Kidney (tissue), 14 donors: ENCODE data around the gene THRB. TPM values are rescaled to one million over a fixed set of nuclear protein-coding genes. Genes with fewer than 3 reads are reported as not detected.
A peak's percentile ranks its signal among the peaks of the same experiment; 100 is the strongest.

ENCODE experiments used
- DNase-seq, 5 donors: peaks; one replicate each; pipeline ENCODE4 v3.0.0-alpha.2; 2013 to 2020
- FAIRE-seq: peaks from 2 replicates; lab custom pipeline; 2012; peaks lifted over from hg19 to GRCh38; lab: Jason Lieb, UNC
- H3K27ac ChIP-seq, 2 donors: one replicate each; pipeline ENCODE4 v1.7.0; 2013; ENCODE audit warnings: low read depth in 2 of 2, low read length in 2 of 2, inconsistent platforms in 1 of 2
- H3K27me3 ChIP-seq: one replicate; pipeline ENCODE4 v1.7.1; 2013; ENCODE audit warnings: low read length, inconsistent platforms; ENCODE audit not compliant: control insufficient read depth, insufficient read depth
- H3K36me3 ChIP-seq, 3 donors: one replicate each; pipeline versions ENCODE4 v1.7.0 to v1.7.1; 2013; ENCODE audit warnings: low read length in 3 of 3, control low read depth in 1 of 3, inconsistent platforms in 1 of 3; ENCODE audit not compliant: insufficient read depth in 3 of 3, control insufficient read depth in 2 of 3
- H3K4me1 ChIP-seq, 3 donors: one replicate each; pipeline versions ENCODE4 v1.7.0 to v1.7.1; 2013; ENCODE audit warnings: low read length in 3 of 3, inconsistent platforms in 1 of 3, low read depth in 1 of 3; ENCODE audit not compliant: control insufficient read depth in 2 of 3, insufficient read depth in 2 of 3
- H3K4me3 ChIP-seq, 3 donors: one replicate each; pipeline versions ENCODE4 v1.7.0 to v1.8.1; 2013; ENCODE audit warnings: low read length in 3 of 3, control low read depth in 1 of 3, inconsistent platforms in 1 of 3
- H3K9ac ChIP-seq, 3 donors: one replicate each; pipeline versions ENCODE4 v1.7.0 to v1.7.1; 2013; ENCODE audit warnings: low read length in 3 of 3, control low read depth in 1 of 3, inconsistent platforms in 1 of 3
- H3K9me3 ChIP-seq, 3 donors: one replicate each; pipeline versions ENCODE4 v1.7.0 to v1.7.1; 2013; ENCODE audit warnings: low read length in 3 of 3, control low read depth in 1 of 3, inconsistent platforms in 1 of 3; ENCODE audit not compliant: control insufficient read depth in 2 of 3, insufficient read depth in 1 of 3
- intact Hi-C: fragments of 100-400 bp; cut with DNase I; formaldehyde crosslinking; loops from one replicate; pipeline ENCODE4 v1.11.1; 2022
- polyA plus RNA-seq: library from polyadenylated mRNA; stranded (reverse); fragments of 350-450 nt; fragmentation: Illumina TruSeq; extraction: RNeasy Lipid Tissue Mini Kit (QIAGEN cat#74804); gene quantifications from one replicate; pipeline ENCODE4 v1.2.3, GENCODE V29; 2014; ENCODE audit warnings: low read depth, low replicate concordance; ENCODE audit not compliant: insufficient read depth
- total RNA-seq: library from RNA; stranded (reverse); fragmentation: NEBNext Ultra II Directional; extraction: Animal tissue kit (Norgen Biotek cat#: 25700); gene quantifications from one replicate; pipeline ENCODE4 v1.2.1, GENCODE V29; 2021
- TF ChIP-seq, protein P1 (sequence below): IDR thresholded peaks from 3 replicates; pipeline ENCODE4 v1.5.1; 2012; ENCODE audit warnings: mild to moderate bottlenecking, moderate library complexity, borderline replicate concordance; ENCODE audit not compliant: insufficient read depth; ENCODE audit errors: extremely low read depth
- donor health status: control.
- donor health status: control.
- donor health status: control.
- donor health status: control.
- donor health status: control.
- donor health status: DM: yes; HTN: yes; CAD: no.
- donor health status: Normal renal cell carcinoma (clear cell type).

THRB gene
- total and polyA plus RNA-seq, 2 donors from 2014 or later: 4.5 to 17.2 TPM

GRCh38 chr3:24496529-24497482 is 2.2 kb upstream of the THRB start:
- Histone ChIP-seq H3K27ac (no peak overlapping the region), H3K27me3 (peaks cover 10% of the 10 kb centered on the region), H3K4me3 (no peak overlapping the region), H3K9ac (no peak overlapping the region), H3K9me3 (no peaks in the 10 kb centered on the region), H3K36me3 (no peaks in the 10 kb centered on the region), H3K4me1 (no peaks in the 10 kb centered on the region)
- DNase-seq (peak; percentile 59 to 90 (median 68)), FAIRE-seq (no peak)
- intact Hi-C loops: no loop called here
- TF ChIP-seq, protein P1, sequence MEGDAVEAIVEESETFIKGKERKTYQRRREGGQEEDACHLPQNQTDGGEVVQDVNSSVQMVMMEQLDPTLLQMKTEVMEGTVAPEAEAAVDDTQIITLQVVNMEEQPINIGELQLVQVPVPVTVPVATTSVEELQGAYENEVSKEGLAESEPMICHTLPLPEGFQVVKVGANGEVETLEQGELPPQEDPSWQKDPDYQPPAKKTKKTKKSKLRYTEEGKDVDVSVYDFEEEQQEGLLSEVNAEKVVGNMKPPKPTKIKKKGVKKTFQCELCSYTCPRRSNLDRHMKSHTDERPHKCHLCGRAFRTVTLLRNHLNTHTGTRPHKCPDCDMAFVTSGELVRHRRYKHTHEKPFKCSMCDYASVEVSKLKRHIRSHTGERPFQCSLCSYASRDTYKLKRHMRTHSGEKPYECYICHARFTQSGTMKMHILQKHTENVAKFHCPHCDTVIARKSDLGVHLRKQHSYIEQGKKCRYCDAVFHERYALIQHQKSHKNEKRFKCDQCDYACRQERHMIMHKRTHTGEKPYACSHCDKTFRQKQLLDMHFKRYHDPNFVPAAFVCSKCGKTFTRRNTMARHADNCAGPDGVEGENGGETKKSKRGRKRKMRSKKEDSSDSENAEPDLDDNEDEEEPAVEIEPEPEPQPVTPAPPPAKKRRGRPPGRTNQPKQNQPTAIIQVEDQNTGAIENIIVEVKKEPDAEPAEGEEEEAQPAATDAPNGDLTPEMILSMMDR: peak; percentile 51

DNA sequence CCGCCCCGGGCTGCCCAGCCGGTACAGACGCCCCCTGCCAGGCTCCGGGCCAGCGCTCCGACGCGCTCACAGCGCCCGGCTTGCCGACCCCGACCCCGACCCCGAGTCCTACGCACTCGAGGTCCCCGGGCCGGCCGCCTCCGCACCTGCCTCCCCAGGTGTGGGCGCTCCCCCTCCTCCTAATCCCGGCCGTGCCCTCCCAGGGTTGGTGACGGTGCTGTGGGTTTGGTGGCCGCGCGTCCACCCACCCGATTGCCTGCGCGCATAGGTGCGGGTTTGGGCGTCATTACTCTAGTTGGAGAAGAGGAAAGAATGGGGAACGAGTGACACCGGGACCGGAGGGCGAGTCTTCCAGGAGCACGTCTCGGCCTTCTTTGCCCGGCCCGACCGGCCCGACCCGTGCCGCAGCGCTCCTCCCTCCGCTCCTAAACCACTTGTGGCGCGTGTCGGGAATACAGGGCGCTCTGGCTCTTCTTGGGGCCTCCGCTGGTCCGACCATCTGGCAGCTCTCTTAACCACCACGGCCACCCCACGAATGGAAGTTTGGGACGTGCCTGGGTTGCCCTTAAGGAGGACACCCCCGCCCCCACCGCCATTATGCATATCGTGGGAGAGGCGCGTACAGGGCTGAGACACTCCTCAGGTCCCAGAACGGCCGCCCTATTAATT is 810 bp upstream of the THRB start:
- Histone ChIP-seq H3K27ac (peak overlapping the region; percentile 91 to 95), H3K4me3 (peak overlapping the region; percentile 30 to 87 (median 62)), H3K9me3 (no peaks in the 10 kb centered on the region), H3K27me3 (peaks cover 10% of the 10 kb centered on the region), H3K9ac (peak overlapping the region in 2 of 3 donors; percentile 9 to 84), H3K4me1 (no peaks in the 10 kb centered on the region), H3K36me3 (no peaks in the 10 kb centered on the region)
- TF ChIP-seq, protein P1: no peak
- DNase-seq (peak; percentile 67 to 85 (median 76)), FAIRE-seq (no peak)
- intact Hi-C loops: no loop called here

DNA sequence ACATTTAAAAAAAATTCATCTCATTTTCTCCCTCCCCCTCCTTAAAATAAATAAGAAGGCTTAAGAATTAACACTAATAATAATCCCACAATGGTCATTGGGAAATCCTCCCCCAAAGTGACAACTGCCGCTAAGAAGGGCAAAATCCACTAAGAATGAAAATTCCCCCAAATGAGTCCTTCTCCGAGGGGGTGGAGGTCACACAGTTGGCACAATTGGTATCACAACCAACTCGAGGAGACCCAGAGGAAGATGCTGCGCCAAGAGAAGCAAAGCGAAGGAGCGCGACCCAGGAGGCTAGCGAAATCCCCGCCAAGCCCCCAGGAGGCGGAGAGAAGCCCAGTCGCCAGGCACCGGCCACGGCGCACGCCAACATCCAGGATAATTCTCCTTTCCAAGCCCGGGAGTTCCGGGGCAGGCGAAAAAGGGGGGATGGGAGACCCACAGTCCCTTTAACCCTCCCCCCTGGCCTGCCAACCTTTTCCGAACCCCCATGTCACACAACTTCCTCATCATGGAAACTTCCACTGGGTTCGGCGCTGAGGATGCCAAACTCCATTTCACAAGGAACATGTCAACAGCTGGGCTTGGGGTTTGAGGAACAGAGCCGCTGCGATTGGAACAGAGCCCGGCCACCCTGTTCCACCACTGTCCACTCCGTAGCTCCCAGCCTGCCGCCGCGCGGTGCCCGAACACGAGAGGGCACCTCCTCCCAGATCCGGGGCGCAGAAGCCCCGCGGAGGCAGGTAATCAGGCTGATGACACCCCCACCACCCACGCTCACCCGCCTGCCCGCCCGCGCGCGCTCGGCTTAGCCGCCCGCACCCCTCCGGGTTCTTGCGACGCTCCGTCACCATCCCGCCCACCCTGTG is 668 bp downstream of the THRB start:
- intact Hi-C loops: no loop called here
- Histone ChIP-seq H3K4me3 (peak overlapping the region; percentile 61 to 87 (median 80)), H3K27me3 (peaks cover 10% of the 10 kb centered on the region), H3K4me1 (no peaks in the 10 kb centered on the region), H3K27ac (peak overlapping the region; percentile 91 to 95), H3K36me3 (no peaks in the 10 kb centered on the region), H3K9ac (peak overlapping the region; percentile 14 to 84 (median 27)), H3K9me3 (no peaks in the 10 kb centered on the region)
- TF ChIP-seq, protein P1: no peak
- DNase-seq (peak; percentile 50 to 93 (median 60)), FAIRE-seq (no peak)
